Activated T-cell treated with anti-CD3 and anti-CD28 coated beads, Interleukin-2, amount 50 U/mL, for 24 hours (primary cell): ENCODE results near the gene TASOR2.

Experiments
- DNase-seq: peaks from one replicate; pipeline ENCODE4 v3.0.0-alpha.2; 2020
- H3K27ac Mint-ChIP-seq: 2 replicates; pipeline ENCODE4 v1.8.0; 2020; ENCODE audit warnings: mild to moderate bottlenecking, mixed read lengths
- H3K27me3 Mint-ChIP-seq: 2 replicates; pipeline ENCODE4 v1.8.0; 2020; ENCODE audit warnings: mixed read lengths
- H3K36me3 Mint-ChIP-seq: 2 replicates; pipeline ENCODE4 v1.8.0; 2020; ENCODE audit warnings: low read depth, mixed read lengths
- H3K4me1 Mint-ChIP-seq: 2 replicates; pipeline ENCODE4 v1.8.0; 2020; ENCODE audit warnings: low read depth, mixed read lengths
- H3K4me3 Mint-ChIP-seq: 2 replicates; pipeline ENCODE4 v1.8.0; 2020; ENCODE audit warnings: mild to moderate bottlenecking, moderate library complexity, mixed read lengths
- H3K9me3 Mint-ChIP-seq: 2 replicates; pipeline ENCODE4 v1.8.0; 2020; ENCODE audit warnings: mixed read lengths

TASOR2 gene

GRCh38 chr10:5684318-5684970, at the start of gene TASOR2:
TASOR2 (plus strand) TSS chr10:5684838; CDS start chr10:5720643, 35,805 bp downstream.
- DNase-seq = peak; percentile 97
- H3K36me3 Mint-ChIP-seq = peaks cover 44% of the 10 kb centered on the region
- H3K27ac Mint-ChIP-seq = peak within 1 kb of the TSS; percentile 97
- H3K4me3 Mint-ChIP-seq = peak within 1 kb of the TSS; percentile 91
- peaks cover 5% of the 10 kb centered on the region for H3K9me3 Mint-ChIP-seq
- peaks cover 56% of the 10 kb centered on the region for H3K4me1 Mint-ChIP-seq
- peaks cover 4% of the 10 kb centered on the region for H3K27me3 Mint-ChIP-seq

- peaks cover 3% of the 10 kb centered on the region for H3K4me1 Mint-ChIP-seq
- no peaks in the 10 kb centered on the region for H3K9me3 Mint-ChIP-seq
- no peak overlapping the region for H3K4me3 Mint-ChIP-seq
- no peak overlapping the region for H3K27ac Mint-ChIP-seq
- no peak for DNase-seq
- peaks cover 14% of the 10 kb centered on the region for H3K36me3 Mint-ChIP-seq
- no peaks in the 10 kb centered on the region for H3K27me3 Mint-ChIP-seq
Observed at GRCh38 chr10:5634918-5635317, 49.7 kb upstream of the TASOR2 start.

GRCh38 chr10:5638494-5638893, 46.1 kb upstream of the TASOR2 start:
- Mint-ChIP-seq H3K4me3 (no peak overlapping the region), H3K36me3 (peaks cover 40% of the 10 kb centered on the region), H3K4me1 (no peaks in the 10 kb centered on the region), H3K27ac (no peak overlapping the region), H3K27me3 (no peaks in the 10 kb centered on the region), H3K9me3 (no peaks in the 10 kb centered on the region)
- DNase-seq = no peak

- H3K9me3 Mint-ChIP-seq = no peaks in the 10 kb centered on the region
- no peak overlapping the region for H3K4me3 Mint-ChIP-seq
- H3K36me3 Mint-ChIP-seq = peaks cover 46% of the 10 kb centered on the region
Observed at GRCh38 chr10:5639066-5639465, 45.6 kb upstream of the TASOR2 start.

GRCh38 chr10:5640036-5640435, 44.6 kb upstream of the TASOR2 start:
- peaks cover 46% of the 10 kb centered on the region for H3K36me3 Mint-ChIP-seq
- H3K9me3 Mint-ChIP-seq = no peaks in the 10 kb centered on the region
- H3K27me3 Mint-ChIP-seq = no peaks in the 10 kb centered on the region
- H3K4me3 Mint-ChIP-seq = no peak overlapping the region
- H3K27ac Mint-ChIP-seq = no peak overlapping the region
- no peak for DNase-seq
- no peaks in the 10 kb centered on the region for H3K4me1 Mint-ChIP-seq

More at GRCh38 chr10:5639066-5639465, 45.6 kb upstream of the TASOR2 start:
- Mint-ChIP-seq H3K27ac (no peak overlapping the region), H3K4me1 (no peaks in the 10 kb centered on the region), H3K27me3 (no peaks in the 10 kb centered on the region)
- DNase-seq = no peak

- DNase-seq = no peak
- no peak overlapping the region for H3K27ac Mint-ChIP-seq
- H3K27me3 Mint-ChIP-seq = no peaks in the 10 kb centered on the region
- no peak overlapping the region for H3K4me3 Mint-ChIP-seq
- H3K36me3 Mint-ChIP-seq = peaks cover 46% of the 10 kb centered on the region
- H3K9me3 Mint-ChIP-seq = no peaks in the 10 kb centered on the region
- no peaks in the 10 kb centered on the region for H3K4me1 Mint-ChIP-seq
Observed at GRCh38 chr10:5640501-5640900, 44.1 kb upstream of the TASOR2 start.

GRCh38 chr10:5641501-5641900, 43.1 kb upstream of the TASOR2 start:
- Mint-ChIP-seq H3K9me3 (no peaks in the 10 kb centered on the region), H3K4me1 (no peaks in the 10 kb centered on the region), H3K36me3 (peaks cover 46% of the 10 kb centered on the region), H3K27me3 (no peaks in the 10 kb centered on the region), H3K4me3 (no peak overlapping the region), H3K27ac (no peak overlapping the region)
- no peak for DNase-seq

DNA sequence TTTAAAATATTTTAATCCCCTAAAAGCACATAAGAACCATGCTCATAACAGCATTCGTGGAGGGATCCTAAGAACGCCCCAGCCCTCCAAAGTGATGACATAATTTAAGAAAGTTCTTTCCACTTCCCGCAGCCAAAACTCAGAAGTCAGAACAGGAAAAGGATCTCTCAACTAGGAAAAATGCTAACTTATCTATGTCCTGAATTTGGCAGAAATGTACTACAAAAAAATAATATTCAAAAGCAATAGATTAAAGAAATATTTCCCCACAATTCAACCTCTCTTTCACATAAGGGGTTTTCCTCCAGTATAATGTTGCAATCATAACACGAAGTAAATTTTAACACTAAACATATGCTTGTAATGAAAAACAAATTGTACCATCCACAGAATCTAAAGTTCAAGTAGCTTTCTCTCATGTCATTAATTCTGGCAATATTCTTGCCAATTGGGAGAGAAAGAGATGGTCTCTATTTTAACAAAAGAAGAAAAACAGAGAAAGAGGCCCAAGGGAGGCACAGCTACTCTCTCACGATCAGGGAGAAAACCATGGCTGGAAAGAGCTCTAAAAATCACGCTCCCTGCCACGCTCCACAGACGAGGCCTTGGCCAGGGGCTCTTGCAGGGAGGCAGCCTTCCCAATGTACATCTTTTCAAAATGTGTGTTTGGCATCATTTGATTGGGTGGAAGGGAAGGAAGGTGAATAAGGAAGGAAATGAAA, 41.1 kb upstream of the TASOR2 start:
- Mint-ChIP-seq H3K4me1 (no peaks in the 10 kb centered on the region), H3K9me3 (no peaks in the 10 kb centered on the region), H3K4me3 (no peak overlapping the region), H3K27ac (no peak overlapping the region), H3K27me3 (no peaks in the 10 kb centered on the region), H3K36me3 (peaks cover 55% of the 10 kb centered on the region)
- DNase-seq = no peak

DNA sequence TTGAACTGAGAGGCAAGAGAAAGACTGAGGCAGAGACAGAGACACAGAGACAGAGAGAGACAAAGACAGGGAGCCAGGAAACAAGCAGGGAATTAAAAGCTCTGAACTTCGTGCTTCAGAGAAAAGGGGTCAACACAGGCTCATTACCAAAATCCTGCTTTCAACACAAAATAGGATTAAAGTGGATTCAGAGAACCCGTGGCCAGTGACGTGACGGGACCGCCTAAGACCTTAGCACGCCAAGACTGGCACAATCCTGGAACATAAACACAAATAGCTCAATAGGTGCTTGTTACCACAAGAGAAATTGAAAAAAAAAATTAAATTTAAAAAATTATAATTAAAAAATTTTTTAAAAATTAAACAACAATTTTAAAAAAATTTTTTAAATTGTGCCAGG, 39.7 kb upstream of the TASOR2 start:
- Mint-ChIP-seq H3K9me3 (no peaks in the 10 kb centered on the region), H3K4me1 (peaks cover 3% of the 10 kb centered on the region), H3K36me3 (peaks cover 48% of the 10 kb centered on the region), H3K27me3 (no peaks in the 10 kb centered on the region), H3K4me3 (no peak overlapping the region), H3K27ac (no peak overlapping the region)
- DNase-seq = no peak

- Mint-ChIP-seq H3K27me3 (no peaks in the 10 kb centered on the region), H3K4me1 (peaks cover 3% of the 10 kb centered on the region), H3K4me3 (no peak overlapping the region), H3K9me3 (no peaks in the 10 kb centered on the region), H3K27ac (no peak overlapping the region), H3K36me3 (peaks cover 47% of the 10 kb centered on the region)
- DNase-seq = no peak
Observed at GRCh38 chr10:5645375-5645774, 39.3 kb upstream of the TASOR2 start.

GRCh38 chr10:5645944-5646617, 38.6 kb upstream of the TASOR2 start:
- Mint-ChIP-seq H3K27ac (no peak overlapping the region), H3K9me3 (no peaks in the 10 kb centered on the region), H3K36me3 (peaks cover 43% of the 10 kb centered on the region), H3K27me3 (no peaks in the 10 kb centered on the region), H3K4me1 (peaks cover 3% of the 10 kb centered on the region), H3K4me3 (no peak overlapping the region)
- no peak for DNase-seq

GRCh38 chr10:5647507-5648240, 37.0 kb upstream of the TASOR2 start:
- no peaks in the 10 kb centered on the region for H3K9me3 Mint-ChIP-seq
- peak overlapping the region; percentile 75 for H3K27ac Mint-ChIP-seq
- peaks cover 3% of the 10 kb centered on the region for H3K4me1 Mint-ChIP-seq
- no peak overlapping the region for H3K4me3 Mint-ChIP-seq
- no peaks in the 10 kb centered on the region for H3K27me3 Mint-ChIP-seq
- DNase-seq = no peak
- H3K36me3 Mint-ChIP-seq = peaks cover 30% of the 10 kb centered on the region

DNA sequence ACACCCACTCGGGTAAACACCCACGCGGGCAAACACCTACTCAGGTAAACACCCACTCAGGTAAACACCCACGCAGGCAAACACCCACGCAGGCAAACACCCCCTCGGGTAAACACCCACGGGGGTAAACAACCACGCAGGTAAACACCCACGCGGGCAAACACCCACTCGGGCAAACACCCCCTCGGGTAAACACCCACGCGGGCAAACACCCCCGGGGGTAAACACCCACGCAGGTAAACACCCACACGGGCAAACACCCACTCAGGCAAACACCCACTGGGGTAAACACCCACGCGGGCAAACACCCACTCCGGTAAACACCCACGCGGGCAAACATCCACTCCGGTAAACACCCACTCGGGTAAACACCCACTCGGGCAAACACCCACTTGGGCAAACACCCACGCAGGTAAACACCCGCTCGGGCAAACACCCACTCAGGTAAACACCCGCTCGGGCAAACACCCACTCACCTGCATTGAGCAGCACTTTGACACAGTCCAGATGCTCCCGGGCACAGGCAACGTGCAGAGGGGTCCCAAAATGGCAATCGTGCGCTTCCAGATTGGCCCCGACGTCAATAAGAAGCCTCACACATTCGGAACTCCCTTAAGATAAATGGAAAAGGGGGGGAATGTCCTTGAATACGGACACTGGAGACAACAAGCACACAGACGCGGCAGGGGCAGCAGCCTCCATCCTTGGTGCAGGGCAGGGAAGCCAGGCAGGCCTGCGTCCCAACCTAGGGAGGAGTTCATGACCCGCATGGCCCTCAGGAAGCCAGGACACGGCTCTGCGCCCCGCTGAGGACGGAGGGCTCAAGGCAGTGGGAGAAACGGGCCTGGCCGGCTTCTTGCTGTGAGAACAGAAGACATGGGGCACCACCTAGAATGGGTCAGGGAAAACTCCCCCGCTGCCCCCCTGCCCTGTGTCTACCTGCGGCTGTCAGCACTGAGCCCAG, 35.9 kb upstream of the TASOR2 start:
- Mint-ChIP-seq H3K4me3 (no peak overlapping the region), H3K27me3 (no peaks in the 10 kb centered on the region), H3K27ac (peak overlapping the region; percentile 82), H3K4me1 (peaks cover 3% of the 10 kb centered on the region), H3K36me3 (peaks cover 23% of the 10 kb centered on the region), H3K9me3 (no peaks in the 10 kb centered on the region)
- no peak for DNase-seq
